HG02610 (cell line): ENCODE measurements around the gene PSMC6.

ENCODE experiments used
- ATAC-seq: cut with Tn5 transposase; IDR thresholded peaks from one replicate; pipeline ENCODE4 v1.9.1; 2021; ENCODE audit warnings: mild to moderate bottlenecking, moderate library complexity; ENCODE audit not compliant: unreplicated experiment

PSMC6 gene

GRCh38 chr14:52706724-52707706 is at the start of gene PSMC6:
Gene PSMC6, plus strand, starts transcription at chr14:52707200. Its CDS starts 20 bp downstream, at chr14:52707220.
- peak; percentile 97 for ATAC-seq

DNA sequence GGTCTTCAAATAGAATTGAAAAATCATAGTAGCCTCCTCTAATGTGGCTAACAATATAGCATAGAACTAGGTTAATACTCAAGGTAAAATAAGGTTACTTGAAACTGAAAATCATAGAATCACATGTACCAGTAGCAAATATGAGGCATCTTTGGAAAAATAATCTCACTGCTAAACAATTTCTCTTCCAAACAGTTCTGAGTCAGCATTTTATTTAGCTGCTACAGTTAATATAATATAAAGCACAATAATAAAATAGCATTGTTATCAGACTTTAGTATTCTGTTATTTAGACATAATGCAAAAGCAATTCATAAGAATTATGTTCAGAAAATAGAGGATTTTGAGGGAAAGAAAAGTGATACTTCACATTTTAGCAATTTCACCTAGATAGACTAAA is 46.7 kb upstream of the PSMC6 start:
- ATAC-seq = no peak

DNA sequence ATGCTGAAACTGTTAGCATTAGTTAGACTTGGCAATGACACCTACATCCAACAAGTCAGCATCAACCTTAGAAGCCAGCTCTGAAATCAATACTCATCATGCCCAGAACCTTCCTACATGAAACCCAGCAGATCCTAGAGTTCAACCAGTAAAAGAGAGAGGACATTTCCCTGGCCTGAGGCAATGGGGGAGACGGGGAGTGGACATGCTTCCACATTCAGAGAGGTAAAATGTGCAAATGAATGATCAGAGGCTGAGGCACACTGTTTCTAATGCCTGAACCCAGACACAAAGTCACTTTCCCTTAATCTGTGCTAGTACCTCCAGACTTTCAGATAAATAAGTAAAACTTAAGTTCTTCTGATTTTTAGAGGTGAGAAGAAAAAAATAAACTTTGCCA is 46.2 kb upstream of the PSMC6 start:
- ATAC-seq = no peak

GRCh38 chr14:52661314-52661713 is 45.7 kb upstream of the PSMC6 start:
- ATAC-seq = no peak

- ATAC-seq = no peak
These were observed 43.1 kb upstream of the PSMC6 start for GRCh38 chr14:52663850-52664249.

DNA sequence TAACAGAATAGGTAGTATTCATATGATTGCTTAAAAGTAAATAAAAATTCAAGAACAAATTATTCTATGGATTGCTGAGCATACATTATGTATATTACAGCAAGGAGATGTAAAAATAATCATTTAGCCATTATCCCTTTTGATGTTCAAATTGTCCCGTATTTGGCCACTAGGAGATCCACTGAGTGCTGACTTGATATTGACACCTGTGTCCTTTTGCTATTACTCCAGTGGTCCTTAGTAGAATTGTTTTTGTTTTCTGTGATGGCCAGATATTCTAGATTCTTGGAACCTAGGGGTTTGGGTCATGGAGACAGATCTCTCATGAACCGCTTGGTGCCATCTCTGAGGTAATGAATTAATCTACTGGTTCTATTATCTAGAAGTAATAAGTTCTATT is 28.4 kb upstream of the PSMC6 start:
- no peak for ATAC-seq

DNA sequence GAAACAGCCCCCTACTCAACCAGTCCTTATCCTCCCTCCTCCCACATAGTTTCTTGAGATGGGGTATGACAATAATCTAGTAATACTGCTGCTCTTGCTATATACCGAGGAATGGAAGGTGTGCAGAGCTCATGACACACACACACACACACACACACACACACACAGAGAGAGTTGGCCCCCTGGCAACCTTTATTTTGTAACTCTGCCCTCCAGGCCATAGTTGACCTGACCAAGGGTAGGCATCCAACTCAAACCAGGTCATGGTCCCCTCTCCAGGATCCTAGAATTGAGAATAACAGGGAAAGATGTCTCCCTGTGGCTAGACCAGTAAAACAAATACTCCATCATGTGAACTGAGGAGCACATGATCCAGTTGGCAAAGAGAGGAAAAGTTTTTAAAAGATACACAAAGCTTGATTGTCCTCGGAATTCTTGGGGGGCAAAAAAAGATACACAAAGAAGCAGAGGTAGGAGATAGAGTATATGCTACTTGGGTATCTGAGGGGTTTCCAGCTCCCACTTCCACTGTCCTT is 22.9 kb upstream of the PSMC6 start:
- no peak for ATAC-seq

DNA sequence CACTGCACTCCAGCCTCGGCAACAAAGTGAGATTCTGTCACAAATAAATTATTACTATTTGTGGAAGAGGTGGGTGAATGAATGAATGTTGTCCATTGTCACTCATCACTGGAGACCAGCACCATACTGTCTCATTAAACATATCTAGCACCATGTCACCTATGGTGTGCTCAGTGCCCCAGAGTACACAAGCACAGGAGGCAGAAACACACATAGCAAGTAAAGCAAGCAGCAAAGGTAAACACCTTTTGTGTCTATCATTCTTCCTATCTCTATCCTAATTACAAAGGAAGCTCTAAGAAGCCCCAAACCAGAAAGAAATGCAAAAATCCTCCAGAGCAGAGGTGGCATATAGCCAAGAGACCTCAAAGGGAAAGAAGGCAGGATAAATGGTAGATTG is 20.8 kb upstream of the PSMC6 start:
- ATAC-seq = no peak

DNA sequence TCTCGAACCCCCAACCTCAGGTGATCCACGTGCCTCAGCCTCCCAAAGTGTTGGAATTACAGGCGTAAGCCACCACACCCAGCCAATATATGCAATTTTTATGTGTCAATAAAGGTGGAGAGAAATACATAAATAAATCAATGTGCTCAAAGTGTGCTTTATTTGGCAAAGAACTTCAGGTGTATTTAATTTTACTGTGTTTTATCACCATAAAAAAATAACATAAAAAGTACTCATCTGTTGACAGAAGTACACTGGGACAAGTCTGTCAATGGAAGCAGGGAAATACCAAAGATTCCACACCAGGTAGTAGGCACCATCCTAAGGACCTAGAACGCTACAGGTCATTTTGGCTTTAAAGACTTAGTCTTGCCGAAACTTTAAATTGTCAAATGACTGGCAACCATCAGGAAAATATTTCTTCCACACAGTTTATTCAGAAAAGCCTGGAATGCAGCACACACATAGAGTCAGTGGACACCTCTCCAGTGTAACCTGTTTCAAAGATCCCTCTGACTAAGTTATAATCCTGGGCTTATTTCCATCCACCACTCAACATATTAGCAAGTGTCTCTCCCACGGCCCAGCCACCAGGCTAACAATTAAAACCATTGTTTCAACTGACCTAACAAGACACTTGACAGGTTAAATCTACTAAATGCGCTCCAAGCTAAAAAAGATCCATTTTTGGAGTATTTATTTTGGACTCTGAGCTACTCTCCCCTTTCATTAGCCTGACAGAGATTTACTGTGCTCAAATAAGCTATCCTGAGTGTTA is 15.8 kb upstream of the PSMC6 start:
- ATAC-seq = no peak

DNA sequence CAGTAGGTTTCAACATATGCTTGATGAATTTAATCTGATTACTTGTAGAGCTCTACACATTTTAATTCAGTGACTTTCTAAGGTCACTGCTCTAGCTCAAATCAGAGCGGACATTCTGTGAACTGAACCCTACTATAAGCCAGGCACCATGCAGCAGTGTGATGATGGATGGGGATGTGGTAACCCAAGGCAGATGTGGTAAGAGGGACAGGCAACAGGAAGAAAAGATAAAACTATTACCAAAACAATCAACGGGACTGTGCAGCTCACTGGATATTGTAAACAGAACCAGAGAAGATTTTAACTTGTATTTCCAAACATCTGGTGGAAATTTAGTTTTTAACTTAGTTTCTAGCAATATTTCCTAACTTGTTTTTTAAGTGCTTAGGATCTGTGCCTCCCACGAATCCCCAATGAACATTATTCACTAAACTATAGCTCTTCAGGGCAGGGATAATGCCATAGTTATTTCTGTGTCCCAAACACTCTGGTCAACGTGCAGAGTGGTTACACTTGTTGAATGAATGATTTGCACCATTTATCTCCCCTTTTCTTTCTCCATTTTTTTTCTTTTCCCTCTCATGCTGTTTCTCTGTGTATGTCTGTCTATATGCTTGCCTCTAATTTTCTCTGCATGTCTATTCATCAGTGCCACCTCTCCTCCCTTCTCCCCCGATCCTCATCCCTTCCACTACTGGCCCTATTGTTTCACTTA is 14.6 kb upstream of the PSMC6 start:
- ATAC-seq = no peak

- no peak for ATAC-seq
These were observed 14.0 kb upstream of the PSMC6 start for GRCh38 chr14:52693036-52693435.

GRCh38 chr14:52693532-52693931 is 13.5 kb upstream of the PSMC6 start:
- no peak for ATAC-seq

DNA sequence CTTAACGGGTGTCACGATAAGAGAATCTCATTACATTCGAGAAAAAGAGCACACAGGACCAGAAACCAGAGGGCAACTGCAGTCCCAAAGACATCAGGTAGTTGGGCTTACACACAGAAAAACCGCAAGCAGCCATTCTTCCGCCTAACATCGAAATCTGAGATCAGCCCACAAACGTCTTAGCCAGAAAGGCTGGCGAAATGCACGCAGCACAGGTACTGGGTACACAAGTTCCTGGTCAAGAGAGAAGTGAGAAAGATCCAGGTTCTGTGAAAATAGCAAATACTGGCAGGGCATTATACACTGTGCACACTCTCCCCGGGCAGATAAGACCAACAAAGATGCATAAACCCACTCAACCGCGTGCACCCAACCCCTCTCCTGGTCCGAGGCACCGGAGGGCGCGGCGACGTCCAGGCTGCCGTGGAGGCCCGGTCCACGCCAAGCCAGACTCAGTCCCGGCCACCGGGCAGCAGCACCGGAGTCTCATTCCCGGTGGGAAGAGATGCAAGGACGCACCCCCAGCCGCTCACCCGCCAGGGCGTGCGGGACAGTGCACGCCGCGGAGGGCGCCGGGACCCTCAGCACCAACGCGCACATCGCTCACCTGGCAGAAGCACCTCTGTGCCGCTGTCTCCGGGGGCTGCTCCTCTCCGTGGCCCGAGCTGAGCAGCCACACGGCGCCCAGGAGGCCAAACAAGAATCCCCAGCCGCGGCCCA is 12.1 kb upstream of the PSMC6 start:
- peak; percentile 49 for ATAC-seq

DNA sequence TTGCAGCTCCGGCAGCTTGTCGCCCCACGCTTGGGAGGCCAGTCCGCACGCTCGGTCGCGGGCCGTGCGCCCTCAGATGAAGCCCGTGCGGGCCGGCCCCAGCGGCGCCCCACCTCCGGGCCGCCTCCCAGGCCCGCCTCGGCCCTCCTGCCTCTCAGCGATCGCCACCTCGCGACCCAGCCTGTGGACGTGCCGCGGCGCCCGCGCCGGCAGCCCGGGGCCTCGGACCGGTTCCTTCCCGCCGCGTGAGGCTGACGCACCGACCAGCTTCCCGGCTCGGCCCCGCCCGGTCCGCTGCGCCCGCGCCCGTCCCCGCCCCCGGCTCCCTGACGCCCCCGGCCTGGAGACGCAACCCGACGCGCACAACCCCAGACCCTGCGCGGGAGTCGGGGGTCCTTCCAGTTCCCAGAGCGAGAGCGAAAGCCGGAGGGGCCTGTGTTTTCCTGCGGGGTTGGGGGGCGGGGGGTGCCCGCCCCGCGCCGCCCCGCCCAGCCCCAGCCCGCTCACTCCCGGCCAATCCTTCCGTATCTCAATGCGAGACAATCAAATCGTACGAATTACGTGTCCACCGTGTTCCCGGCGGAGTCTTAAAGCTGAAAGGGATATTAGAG is 11.4 kb upstream of the PSMC6 start, which contains the start of gene ERO1A:
Gene ERO1A (minus strand): TSS at position 78 of the 611 bp plus-strand sequence. CDS start 77 bp downstream, at position 1.
- ATAC-seq = peak; percentile 68

DNA sequence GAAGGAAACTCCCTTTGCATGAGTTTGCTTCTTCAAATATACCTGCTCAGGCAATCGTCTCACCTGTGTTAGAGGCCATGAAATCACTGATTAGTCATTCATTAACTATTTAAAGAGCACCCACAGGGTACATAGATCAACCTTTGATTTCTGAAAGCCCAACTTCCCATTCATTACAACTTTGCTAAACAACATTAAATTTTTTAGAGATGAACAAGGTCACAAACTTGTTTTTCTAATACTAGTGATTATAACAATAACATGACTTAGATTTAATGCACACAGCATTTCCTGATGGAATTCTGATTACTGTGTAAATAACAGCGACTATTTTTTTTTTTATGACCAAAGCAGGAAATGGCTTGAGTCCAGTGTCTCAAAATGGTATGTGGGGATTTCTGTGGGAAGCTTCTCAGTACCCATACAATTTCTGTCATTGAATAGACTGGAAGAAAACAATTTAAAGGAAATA is 6.3 kb upstream of the PSMC6 start:
- peak; percentile 42 for ATAC-seq

- ATAC-seq = peak; percentile 43
These were observed 5.8 kb upstream of the PSMC6 start for GRCh38 chr14:52701223-52701622.

- ATAC-seq = no peak
These were observed 3.8 kb upstream of the PSMC6 start for GRCh38 chr14:52703225-52703624.

- ATAC-seq = no peak
These were observed 3.3 kb upstream of the PSMC6 start for GRCh38 chr14:52703664-52704063.

- ATAC-seq = no peak
These were observed 714 bp upstream of the PSMC6 start for GRCh38 chr14:52706286-52706685.

GRCh38 chr14:52711666-52712065 is 4.7 kb downstream of the PSMC6 start:
- no peak for ATAC-seq
